A549 (cell line): Measurements from ENCODE around the gene CGB2.
A peak's percentile ranks its signal among the peaks of the same experiment; 100 is the strongest.

Experiments
- BHLHE40 ChIP-seq: IDR thresholded peaks from 2 replicates; pipeline ENCODE4 v1.6.1; 2012; ENCODE audit warnings: low read depth, low read length, inconsistent platforms
- CTCF ChIP-seq: fragments of >200 bp; sonication (Bioruptor Twin); formaldehyde crosslinking; IDR thresholded peaks from 3 replicates; pipeline ENCODE4 v1.5.1; 2016
- EHMT2 ChIP-seq: fragments of 200-600 bp; sonication (generic); IDR thresholded peaks from 2 replicates; pipeline ENCODE4 v1.6.1; 2016; ENCODE audit warnings: antibody characterized with exemption, low read depth, mild to moderate bottlenecking, moderate library complexity
- HMGXB4 ChIP-seq: fragments of 250-450 bp; sonication (Bioruptor Pico); IDR thresholded peaks from 2 replicates; pipeline ENCODE4 v1.5.0; 2021; ENCODE audit warnings: mild to moderate bottlenecking, moderate library complexity, borderline replicate concordance
- HOXA7 ChIP-seq: fragments of 250-450 bp; sonication (Bioruptor Pico); IDR thresholded peaks from 2 replicates; pipeline ENCODE4 v1.5.0; 2020; ENCODE audit warnings: mild to moderate bottlenecking, moderate library complexity
- KDM1A ChIP-seq: fragments of 200-600 bp; sonication (generic); IDR thresholded peaks from 2 replicates; pipeline ENCODE4 v1.6.1; 2016; ENCODE audit warnings: low read depth, mild to moderate bottlenecking
- MAX ChIP-seq: IDR thresholded peaks from 2 replicates; pipeline ENCODE4 v1.6.1; 2012
- POLR2A ChIP-seq: IDR thresholded peaks from 2 replicates; pipeline ENCODE4 v1.6.1; 2012; ENCODE audit warnings: mild to moderate bottlenecking, low read length
- POLR2AphosphoS2 ChIP-seq: conservative IDR thresholded peaks from 2 replicates; pipeline ENCODE4 v1.6.1; 2012; ENCODE audit warnings: low read length, improper control_type of control experiment, inconsistent platforms
- RCOR1 ChIP-seq: fragments of 150-350 bp; IDR thresholded peaks from 2 replicates; pipeline ENCODE4 v1.6.1; 2014; ENCODE audit warnings: antibody characterized with exemption, low read length, low read depth
- REST ChIP-seq: fragments of 200-600 bp; sonication (generic); IDR thresholded peaks from 2 replicates; pipeline ENCODE4 v1.6.1; 2016; ENCODE audit warnings: antibody characterized with exemption, mild to moderate bottlenecking, moderate library complexity
- RNF2 ChIP-seq: fragments of 200-600 bp; sonication (generic); IDR thresholded peaks from 2 replicates; pipeline ENCODE4 v1.6.1; 2016; ENCODE audit warnings: low read depth, mild to moderate bottlenecking, antibody characterized with exemption, moderate library complexity, borderline replicate concordance
- SREBF2 ChIP-seq: fragments of 450-650 bp; IDR thresholded peaks from 2 replicates; pipeline ENCODE4 v1.6.1; 2014; ENCODE audit warnings: mild to moderate bottlenecking, moderate library complexity
- ZFP36 ChIP-seq: fragments of 450-650 bp; IDR thresholded peaks from 2 replicates; pipeline ENCODE4 v1.6.1; 2014; ENCODE audit warnings: borderline replicate concordance; ENCODE audit not compliant: partially characterized antibody

- TF ChIP-seq KDM1A (no peak), CTCF (peak; percentile 44), HMGXB4 (CRISPR knock-in tag) (no peak), POLR2A (no peak), RCOR1 (no peak), RNF2 (no peak), MAX (no peak), REST (0 out of 2 replicates have a peak, but pooled peaks have one; percentile 17), HOXA7 (CRISPR knock-in tag) (no peak), POLR2AphosphoS2 (no peak), ZFP36 (no peak), SREBF2 (no peak), EHMT2 (no peak), BHLHE40 (no peak)
Observed at GRCh38 chr19:49019242-49019932, 12.3 kb upstream of the CGB2 start.
